GM19467 (cell line): Measurements from ENCODE around the gene LCE3A.
"Not testable (repeated sequence)": the region's sequence is repeated elsewhere in the genome, so short reads cannot be mapped to it uniquely, and the experiment has no call there.

Experiments used
- ATAC-seq: cut with Tn5 transposase; IDR thresholded peaks from one replicate; pipeline ENCODE4 v1.9.1; 2021; ENCODE audit warnings: mild to moderate bottlenecking, moderate library complexity; ENCODE audit not compliant: unreplicated experiment

The LCE3A gene, protein sequence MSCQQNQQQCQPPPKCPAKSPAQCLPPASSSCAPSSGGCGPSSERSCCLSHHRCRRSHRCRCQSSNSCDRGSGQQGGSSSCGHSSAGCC

DNA sequence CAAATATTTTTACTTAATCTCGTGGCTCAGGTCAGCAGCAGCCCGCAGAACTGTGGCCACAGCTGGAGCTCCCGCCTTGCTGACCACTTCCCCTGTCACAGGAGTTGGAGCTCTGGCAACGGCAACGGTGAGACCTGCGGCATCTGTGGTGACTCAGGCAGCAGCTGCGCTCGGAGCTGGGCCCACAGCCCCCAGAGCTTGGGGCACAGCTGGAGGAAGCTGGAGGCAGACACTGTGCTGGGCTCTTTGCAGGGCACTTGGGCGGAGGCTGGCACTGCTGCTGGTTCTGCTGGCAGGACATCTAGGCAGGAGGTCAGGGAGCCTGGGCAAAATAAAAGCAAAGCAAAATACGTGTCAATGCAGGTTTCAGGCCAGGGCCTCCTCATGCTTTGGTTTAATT, at the start of gene LCE3A:
Gene LCE3A, minus strand, starts transcription at position 301 of the 400 bp plus-strand sequence. Its CDS starts 0 bp downstream, at position 301.
- ATAC-seq = no peak

DNA sequence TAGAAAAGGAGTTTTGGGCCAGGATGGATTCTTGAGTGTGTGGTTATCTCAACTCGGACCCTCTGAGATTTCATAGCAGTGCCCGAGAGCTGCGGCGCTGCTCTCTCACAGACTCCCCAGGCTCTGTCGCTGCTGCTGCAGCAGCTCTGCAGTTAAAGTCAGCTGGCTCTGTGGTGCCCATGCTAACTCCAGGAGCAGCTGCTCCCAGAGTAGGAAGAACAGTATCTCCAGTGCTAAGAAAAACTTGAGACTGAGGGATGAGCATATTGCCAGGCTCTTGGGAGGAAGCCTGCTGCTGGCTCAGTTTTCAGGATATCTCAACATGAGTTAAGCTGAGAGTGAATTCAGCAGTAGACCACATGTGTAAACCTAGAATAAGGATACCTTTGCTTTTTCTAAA, 44.7 kb upstream of the LCE3A start:
- no peak for ATAC-seq

DNA sequence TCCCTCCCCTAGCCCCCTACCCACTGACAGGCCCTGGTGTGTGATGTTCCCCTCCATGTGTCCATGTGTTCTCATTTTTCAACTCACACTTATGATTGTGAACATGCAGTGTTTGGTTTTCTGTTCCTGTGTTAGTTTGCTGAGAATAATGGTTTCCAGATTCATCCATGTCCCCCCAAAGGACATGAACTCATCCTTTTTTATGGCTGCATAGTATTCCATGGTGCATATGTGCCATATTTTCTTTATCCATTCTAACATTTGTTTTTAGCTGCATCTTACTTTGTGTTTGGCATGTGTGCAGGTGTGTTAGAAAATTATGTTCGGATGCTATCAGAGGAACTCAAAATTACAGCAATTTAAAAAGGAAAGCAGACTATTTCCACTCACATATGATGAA, 43.3 kb upstream of the LCE3A start:
- not testable (repeated sequence) for ATAC-seq

DNA sequence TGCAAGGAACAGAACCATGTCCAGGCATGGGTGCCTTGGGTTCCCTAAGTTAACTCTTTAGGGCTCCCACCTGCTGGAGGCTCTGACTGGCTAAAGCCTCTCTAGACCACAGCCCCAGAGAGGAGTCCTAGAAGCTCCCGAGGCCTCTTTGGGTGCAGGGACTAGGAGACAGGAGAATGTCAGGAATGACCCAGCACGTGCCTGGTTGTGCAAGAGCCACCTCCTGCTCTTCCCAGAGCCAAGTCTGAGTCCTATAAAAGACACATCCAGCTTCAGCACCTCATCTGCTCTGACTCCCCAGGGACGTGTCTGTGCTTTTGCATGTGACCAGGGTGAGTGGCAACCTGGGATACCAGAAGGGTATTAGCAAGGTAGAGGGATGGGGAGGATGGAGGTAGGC, 40.2 kb upstream of the LCE3A start, which contains the start of gene LCE2D:
Gene LCE2D, plus strand, starts transcription at position 283 of the 400 bp plus-strand sequence. CDS start 726 bp downstream, outside the sequence.
- ATAC-seq = no peak

DNA sequence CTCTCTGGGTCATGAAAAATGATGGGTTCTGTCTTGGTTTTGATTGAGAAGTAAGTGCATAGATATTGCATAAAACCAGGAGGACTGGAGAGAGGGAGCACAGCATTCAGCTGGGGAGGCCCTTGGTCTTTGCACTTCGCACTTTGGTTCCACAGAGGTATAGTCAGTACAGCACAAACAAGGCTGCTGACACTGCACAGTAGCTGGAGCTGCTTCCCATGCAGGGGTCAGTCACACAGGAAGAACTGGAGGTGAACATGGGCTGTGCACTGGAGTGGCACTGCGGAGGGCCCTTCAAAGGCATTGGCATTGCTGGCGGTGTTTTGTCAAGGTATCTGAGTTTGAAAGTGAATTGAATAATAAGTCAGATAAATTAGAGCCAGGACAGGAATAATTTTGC, 35.7 kb upstream of the LCE3A start:
- no peak for ATAC-seq

DNA sequence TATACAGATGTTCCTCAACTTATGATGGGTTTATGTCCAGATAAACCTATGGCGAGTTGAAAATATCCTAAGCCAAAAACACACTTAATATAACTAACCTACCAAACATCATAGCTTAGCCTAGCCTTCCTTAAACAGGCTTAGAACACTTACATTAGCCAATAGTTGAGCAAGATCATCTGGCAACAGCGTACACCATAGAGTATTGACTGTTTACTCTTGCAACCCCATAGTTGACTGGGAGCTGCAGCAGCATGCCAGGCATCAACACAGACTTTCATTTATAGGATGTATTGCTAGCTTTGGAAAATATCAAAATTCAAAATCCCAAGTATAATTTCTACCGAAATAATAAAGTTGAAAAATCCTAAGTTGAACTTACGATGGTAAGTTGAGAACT, 34.8 kb upstream of the LCE3A start:
- ATAC-seq = no peak

DNA sequence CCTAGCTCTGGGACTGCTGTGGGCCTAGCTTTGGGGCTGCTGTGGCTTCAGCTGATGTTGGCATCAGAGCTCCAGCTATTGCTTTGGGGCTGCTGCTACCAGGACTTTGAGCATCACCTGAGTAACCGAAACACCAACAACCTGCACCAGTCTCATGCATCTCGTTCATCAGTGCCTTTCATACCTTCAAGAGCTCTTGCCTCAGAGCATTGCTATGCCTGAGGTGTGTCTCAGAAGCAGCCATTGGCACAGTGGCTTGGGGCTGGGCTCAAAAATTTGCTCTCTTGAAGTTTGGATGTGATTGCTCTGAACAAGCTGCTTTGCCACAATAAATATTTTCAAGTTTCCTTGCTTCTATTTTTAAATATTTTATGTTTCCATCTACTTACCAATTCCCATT, 33.6 kb upstream of the LCE3A start:
- ATAC-seq = no peak

DNA sequence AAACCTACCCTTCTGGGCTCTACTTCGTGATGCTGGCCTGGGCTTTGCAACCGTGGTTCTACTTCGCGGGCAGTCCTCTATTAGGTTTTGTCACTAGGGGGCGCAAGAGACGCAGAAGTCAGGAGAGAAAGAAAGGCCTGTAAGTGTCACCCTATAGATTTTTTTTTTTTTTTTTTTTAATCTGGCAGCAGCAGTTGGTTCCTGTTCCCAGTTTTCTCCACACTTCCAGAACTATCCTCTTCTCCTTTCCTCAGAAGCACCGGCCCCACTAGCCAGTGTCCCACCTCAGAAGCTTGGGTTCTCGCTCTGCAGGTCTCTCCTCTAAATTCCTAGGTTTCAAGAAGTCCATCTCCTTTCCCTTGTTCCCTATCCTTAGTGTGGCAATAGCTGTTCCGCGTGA, 31.2 kb upstream of the LCE3A start:
- ATAC-seq = no peak

DNA sequence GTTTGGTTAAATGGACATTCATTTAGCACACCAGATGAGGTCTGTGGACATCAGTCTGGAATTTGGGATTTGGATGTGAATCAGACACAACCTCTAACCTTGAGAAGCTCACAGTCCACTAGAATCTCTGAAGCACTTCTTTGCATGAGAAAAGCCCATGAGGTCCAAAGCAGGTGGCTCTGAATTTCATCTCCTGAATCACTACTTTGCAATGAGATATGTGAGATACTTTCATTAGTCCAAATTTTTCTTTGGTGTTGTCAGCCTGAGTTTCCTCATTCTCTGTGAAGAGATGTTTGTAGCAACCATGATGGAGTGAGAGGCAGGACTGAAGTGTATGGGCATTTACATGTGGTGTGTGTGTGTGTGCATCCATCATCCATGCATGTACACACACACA, 23.8 kb upstream of the LCE3A start:
- ATAC-seq = no peak

DNA sequence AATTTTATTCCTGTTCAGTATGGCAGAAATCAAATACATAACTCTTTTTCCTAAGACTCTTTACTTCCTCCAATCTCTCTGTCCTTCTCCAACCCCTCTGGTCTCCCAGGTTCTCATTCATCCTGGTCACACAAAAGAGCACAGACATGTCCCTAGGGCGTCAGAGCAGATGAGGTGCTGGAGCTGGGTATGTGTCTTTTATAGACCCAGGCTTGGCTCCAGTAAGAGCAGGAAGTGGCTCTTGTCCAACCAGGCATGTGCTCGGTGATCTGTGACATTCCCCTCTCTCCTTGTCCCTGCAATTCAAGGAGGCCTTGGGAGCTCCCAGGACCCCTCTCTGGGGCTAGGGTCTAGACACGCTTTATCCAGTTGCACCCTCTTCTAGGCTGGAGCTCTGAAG, 22.2 kb upstream of the LCE3A start:
- no peak for ATAC-seq

DNA sequence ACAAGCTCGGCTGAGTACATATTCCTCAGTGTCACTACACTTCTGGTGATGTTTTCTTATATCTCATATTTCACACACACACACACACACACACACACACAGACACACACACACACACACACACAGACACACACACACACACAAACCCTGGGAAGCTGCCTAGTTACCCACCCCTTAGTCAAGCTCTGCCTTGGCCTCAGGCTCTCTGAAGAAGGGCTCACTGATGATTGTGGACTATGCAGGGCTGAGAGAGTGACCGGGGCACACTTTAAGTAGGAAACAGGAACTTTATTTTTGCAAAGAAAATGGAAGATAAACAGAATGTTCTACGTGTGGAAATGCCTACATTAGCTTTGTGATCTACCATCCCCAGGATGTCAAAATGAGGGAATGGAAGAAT, 21.0 kb upstream of the LCE3A start:
- no peak for ATAC-seq

DNA sequence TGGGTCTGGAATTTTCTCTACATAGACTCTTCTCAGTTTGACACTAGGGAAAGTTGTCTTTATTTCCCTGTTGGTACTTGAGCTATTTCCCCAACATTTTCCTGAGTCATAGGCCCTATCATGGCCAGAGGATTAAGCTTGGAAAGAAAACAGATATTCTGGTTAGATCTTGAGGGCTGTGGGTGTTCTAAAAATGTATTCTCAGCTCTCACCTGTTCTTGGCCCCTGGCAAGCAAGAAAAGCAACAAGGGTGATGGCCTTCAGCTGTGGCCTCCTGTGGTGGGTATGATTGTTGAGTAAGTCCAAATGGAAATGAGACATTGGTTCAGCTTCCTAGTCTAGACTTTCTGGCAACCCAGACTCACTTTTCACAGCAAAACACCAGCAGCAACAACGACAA, 17.4 kb upstream of the LCE3A start:
- no peak for ATAC-seq

DNA sequence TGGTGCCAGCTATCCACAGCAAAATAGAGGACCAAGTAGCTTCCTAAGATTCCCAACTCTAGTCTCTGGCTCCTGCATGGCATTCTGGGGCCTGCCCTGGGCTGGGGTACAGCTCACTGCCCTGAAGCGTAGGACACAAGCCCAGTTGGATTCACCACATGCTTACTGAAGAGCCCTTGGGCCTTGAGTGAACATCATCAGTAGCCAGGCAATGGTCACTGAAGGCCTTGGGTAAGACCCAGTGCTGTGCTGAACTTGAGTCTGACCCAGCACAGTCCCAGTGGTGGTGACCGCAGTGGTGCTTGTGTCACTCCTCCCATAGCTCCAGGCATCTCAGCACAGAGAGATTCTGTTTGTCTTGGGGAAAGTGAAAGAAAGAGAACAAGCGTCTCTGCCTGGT, 7.7 kb upstream of the LCE3A start:
- no peak for ATAC-seq

DNA sequence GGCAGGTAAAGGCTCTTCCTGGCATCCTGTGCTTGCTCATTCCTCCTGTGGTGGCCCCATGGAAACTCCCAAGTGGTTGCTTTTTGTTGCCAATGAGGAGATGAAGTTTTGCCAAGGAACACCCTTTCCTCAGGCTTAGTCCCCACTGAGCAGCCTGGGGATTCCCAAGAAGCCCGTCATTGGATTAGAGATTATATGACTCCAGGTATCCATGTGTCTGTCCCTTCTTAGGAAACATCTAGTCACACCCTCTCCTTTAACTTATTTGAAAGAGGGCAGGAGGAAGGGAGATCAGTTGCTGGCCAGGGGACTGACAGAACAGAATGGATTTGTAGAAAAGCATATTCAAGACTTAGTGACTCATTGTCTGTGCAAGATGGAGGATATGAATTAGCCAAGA, 3.8 kb upstream of the LCE3A start:
- no peak for ATAC-seq

DNA sequence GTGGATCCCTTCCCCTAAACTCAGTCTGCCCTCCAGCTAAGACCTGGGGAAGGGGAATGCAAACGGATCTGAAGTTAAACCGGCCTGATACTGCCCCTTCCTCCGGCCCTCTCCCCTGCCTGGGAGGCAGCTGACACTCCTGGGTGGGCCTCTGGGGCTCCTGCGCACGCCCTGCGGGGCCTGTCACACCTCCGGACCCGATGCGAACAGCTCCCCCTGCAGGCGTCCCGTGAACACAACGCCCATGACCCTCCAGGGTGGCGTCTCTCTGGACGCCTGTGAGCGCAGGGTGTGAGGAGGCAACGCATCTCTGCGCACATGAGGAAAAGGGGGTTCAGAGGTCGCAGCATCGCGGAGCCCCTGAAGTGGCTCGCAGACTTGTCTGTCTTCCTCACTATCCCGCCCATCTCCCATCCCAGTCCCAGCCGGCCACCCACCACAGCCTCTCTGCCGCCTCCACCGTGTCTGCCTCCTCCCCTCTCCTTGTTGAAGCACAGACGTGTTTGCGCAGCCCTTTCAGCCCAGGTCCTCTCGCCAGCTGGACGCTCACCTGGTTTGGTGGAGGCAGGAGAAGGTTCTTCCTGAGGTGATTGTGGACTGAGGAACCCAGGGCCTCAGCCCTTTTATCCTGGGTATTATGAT, 421 bp upstream of the LCE3A start:
- no peak for ATAC-seq

DNA sequence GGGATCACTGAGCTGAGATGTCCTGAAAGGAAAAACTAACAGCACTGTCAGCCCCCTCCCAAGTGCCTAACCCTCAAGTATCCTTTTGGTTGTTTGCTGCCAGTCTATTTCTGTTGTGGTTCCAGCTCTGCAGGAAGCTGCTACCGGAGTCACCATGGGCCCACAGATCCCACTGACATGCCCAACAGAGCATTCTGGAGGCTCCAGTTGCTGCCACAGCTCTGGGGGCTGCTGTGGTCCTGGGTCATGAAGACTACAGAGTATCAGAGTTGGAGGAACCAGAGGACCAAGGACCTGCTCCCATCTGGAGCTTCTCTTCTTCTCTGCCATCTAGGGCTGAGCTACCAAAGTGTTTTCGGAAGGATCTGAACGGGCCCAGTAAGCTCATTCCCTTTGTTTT, 910 bp downstream of the LCE3A start:
- ATAC-seq = no peak

DNA sequence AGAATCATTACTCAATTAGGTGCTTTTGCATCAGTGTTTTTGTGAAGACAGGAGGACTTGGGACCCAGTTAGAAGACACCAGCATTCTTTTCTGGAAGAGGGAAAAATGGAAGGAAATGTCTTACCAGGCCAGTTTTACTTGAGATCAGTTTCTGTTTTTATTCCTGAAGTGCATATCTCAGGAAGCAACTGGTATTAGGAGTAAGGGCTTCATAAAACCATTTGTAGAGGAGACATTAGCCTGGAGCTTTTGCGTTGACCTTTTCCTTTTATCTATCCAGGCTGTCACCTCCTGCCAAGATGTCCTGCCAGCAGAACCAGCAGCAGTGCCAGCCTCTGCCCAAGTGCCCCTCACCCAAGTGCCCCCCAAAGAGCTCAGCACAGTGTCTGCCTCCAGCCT, 9.4 kb downstream of the LCE3A start, which contains the start of gene LCE3B:
Gene LCE3B, plus strand, starts transcription at position 301 of the 400 bp plus-strand sequence. Its CDS starts 0 bp downstream, at position 301.
- ATAC-seq = no peak

DNA sequence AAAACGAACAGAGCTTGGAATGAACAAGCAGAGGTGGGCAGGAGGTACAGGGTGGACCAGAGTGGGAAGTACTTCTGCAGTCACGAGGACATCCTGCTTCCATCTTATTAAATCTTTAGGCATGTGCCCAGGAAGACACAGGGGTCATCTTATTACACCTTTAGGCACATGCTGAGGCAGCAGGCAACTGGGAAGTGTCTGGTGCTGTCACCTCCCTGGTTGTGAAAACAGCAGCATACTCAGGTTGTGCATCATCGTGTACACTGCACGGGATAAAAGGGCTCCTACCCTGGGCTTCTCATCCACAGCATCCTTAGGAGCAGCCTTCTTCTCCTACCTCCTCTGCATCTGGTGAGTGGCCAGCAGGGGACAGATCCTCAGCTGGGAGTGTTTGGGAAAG, 23.0 kb downstream of the LCE3A start, which contains the start of gene LCE3C:
Gene LCE3C, plus strand, starts transcription at position 301 of the 400 bp plus-strand sequence. CDS start 498 bp downstream, outside the sequence.
- ATAC-seq = no peak

DNA sequence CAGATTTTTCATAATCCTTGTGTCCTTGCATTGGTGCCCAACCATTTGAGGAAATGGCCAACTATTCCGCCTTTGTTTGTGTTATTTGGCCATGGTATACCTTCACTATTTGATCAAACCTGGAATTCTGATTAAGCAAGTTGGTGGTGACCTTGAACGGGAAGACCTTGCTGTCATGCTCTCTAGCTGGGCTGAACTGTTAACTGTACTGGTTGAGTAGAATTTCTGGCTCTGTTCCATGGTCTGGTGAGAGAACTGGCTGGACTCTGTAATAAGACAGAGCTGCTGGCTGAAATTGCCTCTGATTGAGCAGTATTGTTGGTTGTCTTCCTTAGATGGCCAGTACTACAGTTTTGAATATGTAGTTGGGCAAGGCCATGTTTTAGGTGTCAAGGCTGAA, 25.9 kb downstream of the LCE3A start:
- no peak for ATAC-seq

DNA sequence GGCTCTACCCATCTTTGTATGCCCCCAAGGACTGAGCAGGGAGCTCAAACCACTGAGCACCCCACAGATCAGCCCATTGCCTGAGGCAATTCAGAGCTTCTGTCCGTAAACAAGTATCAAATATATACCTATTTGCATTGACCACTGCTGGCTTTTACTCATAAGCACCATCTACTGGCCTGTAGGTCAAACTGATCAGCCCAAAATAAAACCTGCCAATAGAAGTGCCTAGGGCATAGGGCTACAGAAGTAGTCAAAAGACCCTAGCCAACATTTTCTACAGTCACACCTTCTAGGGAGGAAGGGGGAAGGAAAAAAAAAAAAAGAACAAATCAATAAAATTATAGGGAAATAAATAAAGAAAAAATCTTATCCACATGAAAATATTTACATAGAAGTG, 37.3 kb downstream of the LCE3A start:
- ATAC-seq = no peak

DNA sequence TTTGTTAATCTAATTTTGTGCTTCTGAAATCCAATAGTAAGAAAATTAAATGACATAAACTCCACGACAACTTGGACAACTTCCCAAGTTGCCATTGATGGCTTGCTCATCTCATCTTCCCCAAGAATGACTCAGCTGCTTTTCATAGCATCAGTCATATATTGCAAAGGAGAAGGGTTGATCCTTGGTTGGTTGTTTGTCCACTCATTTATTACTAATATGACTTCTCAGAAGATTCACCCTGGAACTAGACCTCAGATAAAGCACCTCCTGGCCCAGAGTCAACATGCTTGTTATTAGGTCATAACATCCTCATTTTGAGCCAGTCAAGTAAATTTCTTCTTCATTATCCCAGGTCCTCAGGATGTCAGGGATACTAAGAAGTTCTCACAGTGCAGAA, 40.3 kb downstream of the LCE3A start:
- no peak for ATAC-seq

DNA sequence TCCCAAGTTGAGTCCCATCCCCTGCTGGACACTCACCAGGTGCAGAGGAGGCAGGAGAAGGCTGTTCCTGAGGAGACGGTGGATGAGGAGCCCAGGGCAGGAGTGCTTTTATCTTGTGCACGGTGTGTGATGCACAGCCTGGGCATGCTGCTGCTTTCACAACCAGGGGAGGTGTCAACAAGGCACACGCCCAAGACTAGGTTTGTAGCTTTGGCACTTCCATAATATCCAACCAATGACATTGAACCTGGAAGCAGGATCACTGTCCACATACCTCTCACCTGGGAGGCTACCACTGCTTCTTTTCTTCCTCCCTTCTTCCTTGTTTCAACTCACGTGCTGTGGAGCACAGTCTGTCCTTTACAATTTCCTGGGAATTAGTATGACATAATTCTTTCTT, 42.5 kb downstream of the LCE3A start, which contains the start of gene LCE3D:
Gene LCE3D, minus strand, starts transcription at position 84 of the 400 bp plus-strand sequence. CDS start 580 bp downstream, outside the sequence.
- ATAC-seq = no peak

DNA sequence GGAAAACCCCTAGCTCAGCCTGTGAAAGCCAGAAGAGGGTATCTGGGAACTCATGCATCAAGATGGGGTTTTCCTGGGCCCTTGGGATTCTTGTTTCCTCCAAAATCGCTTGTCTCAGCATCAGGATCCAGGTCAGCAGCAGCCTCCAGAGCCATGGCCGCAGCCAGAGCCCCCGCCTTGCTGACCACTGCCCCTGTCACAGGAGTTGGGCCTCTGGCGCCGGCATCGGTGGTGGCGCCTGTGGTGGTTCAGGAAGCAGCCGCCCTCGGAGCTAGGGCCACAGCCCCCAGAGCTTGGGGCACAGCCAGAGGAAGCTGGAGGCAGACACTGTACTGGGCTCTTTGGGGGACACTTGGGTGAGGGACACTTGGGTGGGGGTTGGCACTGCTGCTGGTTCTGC, 43.4 kb downstream of the LCE3A start:
- ATAC-seq = not testable (repeated sequence)
